Measurements from ENCODE around the gene KAZN.
A peak's percentile ranks its signal among the peaks of the same experiment; 100 is the strongest.

KAZN gene

DNA sequence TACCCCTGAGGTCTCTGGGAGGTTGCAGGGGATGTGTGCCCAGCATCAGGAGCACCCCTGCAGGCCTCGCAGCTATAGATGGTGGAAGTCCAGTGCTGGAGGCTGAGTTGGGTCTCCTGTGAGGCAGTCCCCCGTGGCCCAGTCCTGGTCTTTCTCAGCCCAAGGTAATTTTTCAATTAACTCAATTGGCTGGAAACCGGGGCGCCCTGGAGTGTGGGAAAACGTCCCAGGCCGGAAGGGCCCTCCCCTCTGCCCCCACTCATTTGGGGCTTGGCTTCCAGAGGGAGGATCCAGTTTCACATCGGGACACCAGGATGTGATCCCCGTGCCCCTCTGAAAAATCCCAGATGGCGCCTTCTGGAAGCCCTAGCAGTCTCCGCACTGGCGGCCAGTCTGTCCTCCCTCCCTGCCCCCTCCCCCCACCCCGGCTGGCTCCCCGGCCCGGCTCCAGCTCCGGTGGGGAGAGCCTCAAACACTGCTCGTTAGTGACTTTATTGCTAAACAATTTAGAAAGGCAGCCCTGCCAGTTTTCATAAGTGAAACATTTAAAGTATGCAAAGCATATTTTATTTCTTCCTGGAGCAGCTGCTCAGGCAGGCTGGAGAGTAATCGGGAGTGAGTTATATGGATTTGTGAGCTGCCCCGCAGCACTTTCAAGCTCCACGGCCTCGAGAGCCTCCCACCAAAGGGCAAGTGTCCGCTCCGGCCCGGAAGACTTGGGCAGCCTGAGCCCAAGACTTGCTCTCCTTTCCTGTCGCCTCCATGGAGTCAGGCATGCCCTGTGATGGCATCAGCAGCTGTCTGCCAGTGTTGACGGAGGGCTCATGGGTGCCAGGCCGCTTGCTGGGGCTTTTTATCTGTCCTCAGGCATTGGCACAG lies 346.9 kb downstream of the KAZN start:
- peak; percentile 85 for DNase-seq

- DNase-seq, result no peak
Observed at GRCh38 chr1:14946011-14946359, 347.5 kb downstream of the KAZN start.

GRCh38 chr1:14946684-14947238 lies 348.3 kb downstream of the KAZN start:
- no peak for DNase-seq

- no peak for DNase-seq
Observed at GRCh38 chr1:14947421-14947820, 348.9 kb downstream of the KAZN start.

DNA sequence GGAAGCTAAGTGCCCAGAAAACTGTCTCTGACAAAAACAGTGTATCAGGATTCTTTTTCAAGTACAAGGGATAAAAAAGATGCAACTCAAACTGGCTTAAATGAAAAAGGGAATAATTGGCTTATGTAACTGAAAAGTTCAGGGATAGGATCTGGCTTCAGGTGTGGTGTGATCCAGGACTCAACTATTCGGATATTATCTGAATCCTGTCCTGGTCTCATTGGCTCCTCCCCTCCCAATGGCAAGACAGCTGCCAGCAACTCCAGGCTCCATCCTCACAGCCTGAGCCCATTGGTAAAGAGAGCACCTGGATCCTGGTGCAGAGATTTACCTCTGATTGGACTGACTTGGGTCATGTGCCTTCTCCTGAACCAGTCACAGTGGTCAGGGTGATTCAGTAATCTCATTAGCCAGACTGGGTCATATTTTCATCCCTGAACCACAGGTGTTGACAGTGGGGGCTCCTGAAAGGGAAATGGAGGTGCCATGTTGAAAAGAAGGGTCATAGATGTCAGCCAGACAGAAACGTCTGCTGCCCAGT lies 349.7 kb downstream of the KAZN start:
- no peak for DNase-seq

- no peak for DNase-seq
Observed at GRCh38 chr1:14949270-14949835, 350.9 kb downstream of the KAZN start.

DNA sequence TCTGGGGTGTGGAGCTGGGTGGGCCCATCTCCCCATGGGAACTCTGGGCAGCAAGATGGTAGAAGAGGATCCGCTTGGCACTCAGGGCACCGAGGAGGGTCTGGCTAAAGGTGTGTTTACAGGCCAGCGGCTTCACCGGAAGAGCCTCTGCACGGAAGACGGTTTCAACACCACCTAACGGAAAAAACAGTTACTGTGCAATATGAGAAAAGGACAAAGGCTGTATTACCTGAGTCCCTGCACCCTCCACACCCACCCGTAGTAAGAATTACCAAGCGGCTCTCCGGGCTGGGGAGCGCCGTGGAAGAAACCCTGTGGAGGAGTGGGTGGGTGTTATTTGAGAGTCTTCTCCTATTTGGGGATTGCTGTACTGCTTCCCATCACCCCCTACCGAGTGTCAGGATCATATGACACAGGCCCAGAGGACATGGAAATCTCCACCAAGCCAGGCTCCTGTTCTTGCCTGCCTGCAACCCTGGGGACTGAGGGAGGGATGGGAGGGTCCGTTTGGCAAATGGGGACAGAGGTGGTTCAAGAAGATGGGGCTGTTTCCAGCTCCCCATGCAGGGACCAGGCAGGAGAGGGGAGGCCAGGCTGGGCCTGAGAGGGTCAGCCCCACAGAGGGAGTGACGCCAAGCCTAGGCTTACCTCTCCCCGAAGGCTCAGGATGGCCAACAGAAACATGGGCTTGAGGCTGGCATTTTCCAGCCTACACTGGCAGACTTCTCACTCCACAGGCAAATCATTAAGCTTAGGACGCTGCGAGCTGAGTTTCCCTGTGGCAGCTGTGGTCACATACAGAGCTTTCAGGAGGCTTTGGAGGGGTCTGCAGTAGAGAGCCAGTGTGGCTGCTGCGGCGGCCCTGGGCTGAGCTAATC lies 351.6 kb downstream of the KAZN start:
- no peak for DNase-seq

GRCh38 chr1:14951766-14952165 lies 353.3 kb downstream of the KAZN start:
- no peak for DNase-seq

- no peak for DNase-seq
Observed at GRCh38 chr1:14952626-14953314, 354.3 kb downstream of the KAZN start.

- DNase-seq, result no peak
Observed at GRCh38 chr1:14954210-14954609, 355.7 kb downstream of the KAZN start.

DNA sequence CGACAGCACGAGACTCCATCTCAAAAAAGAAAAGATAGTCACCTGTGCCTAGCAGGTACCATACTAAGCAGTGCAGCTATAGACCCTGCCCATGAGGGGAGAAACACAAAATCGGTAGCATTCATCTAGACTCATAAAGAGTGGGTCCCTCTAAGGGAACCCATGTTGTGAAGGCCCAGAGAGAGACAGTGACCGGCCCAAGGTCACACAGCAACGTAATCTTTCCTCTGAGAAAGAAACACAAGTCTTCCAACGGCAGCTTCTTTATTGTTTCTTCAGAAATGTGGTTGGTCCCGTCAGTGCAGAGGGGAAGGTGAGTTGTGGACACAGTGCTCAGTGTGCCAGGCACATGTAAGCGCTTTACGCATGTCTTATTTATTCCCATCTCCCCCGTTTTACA lies 356.4 kb downstream of the KAZN start:
- no peak for DNase-seq

DNA sequence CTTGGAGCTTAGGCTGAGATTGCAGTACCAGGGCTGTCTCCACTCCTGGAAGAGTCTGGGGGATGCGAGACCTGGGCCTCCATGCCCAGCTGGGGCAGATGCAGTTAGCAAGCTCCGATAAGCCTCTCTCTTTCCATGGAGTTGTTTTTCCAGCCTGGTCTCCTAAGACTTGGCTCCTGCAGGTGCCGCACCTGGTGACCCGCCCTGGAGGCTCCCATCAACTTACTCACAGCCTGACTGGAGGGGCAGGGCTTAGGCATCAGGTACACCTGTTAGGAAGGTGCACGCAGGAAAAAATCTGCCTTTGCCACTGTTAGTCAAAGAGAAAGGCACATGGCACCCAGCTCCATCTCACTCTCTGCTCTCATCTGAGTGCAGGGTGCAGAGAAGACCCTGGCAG lies 356.9 kb downstream of the KAZN start:
- DNase-seq, result no peak

- DNase-seq, result no peak
Observed at GRCh38 chr1:14955976-14956375, 357.5 kb downstream of the KAZN start.

- no peak for DNase-seq
Observed at GRCh38 chr1:14956579-14957195, 358.2 kb downstream of the KAZN start.

DNA sequence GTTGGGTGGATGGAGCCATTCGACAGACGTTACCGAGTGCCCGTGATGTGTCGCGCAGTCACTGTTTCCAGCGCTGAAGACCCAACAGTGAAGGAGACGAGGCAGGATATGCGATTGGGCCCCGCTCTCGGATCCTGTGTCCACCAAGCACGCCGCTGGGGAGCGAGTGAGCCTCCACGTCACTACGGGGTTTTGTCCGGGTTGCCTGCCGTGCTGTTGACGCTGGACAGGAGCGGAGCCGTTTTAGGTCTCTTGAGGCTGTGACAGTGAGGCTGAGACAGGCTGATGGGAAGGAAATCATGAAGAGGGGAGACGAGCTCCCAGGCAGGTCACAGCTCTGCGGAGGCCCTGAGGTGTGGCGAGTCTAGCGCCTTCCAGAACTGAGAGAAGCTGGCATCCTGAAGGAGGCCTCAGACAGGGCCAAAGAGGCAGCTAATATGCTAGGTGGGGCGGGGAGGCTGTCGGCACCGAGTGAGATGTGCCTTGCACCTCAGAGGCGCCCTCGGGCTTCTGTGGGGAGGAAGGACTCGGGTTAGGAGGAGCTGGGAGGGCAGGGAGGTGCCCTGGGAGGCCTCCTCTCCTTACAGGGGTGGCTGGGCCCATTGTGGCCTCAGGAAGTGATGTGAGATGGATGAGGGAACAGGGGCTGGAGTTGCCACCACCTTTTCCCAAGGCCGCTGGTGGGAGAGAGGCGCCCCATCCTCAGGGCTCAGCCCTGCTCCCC lies 359.1 kb downstream of the KAZN start:
- DNase-seq, result no peak

DNA sequence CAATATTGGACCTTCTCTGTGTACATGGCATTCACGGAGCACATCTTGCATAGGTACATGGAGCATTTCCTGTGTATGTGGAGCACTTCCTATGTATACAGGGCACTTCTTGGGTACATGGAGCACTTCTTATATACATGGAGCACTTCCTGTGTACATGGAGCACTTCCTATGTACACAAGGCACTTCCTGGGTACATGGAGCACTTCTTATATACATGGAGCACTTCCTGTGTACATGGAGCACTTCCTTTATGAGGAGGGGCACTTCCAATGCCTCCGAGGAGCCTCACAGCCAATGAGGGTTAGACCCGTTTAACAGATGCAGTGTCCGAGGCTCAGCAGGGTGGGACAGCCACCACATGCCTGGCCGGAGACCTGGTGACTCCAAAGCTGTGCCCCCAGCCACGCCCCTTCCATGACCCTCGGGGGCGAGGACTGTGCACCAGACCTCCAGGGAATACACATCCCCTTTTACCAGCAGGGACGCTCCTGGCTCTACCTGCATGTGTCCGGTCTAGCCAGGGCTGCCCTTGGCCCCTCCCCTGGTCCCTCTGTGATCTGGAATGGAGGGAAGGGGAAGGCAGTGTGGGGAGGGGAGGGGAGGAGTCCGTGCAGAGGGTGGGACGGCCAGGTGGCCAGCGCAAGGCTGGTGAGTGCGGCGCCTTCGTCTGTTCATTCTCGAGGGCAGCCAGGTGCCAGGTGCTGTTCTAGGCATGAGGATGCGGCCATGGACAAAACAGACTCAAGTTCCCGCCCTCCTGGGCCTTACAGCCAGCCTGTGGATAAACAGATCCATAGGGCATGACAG lies 360.0 kb downstream of the KAZN start:
- DNase-seq, result no peak

DNA sequence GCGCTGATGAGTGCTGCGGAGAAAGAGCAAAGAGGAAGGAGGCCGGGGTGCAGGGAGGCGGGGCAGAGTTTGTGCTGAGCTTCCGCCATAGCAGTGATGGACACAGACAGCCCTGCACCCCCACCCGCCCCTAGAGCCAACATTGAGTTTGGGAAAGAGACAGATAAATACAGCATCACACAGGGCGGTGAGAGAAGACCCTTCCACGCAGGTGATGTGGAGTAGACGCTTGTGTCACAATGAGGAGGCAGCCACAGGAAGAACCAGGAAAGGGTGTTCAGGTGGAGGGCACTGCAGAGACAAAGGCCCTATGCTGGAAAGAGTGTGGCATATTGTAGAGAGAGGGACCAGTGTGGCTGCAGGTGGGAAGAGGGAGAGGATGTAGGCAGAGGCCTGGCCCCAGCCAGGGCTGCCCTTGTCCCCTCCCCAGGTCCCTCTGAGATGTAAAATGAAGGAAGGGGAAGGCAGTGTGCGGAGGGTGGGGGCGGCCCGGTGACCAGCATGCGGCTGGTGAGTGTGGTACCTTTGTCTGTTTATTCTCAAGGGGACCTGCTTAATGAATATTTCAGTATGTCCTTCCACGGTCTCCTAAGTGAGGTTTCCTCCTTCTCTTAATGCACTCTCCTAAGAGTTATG lies 360.7 kb downstream of the KAZN start:
- no peak for DNase-seq

DNA sequence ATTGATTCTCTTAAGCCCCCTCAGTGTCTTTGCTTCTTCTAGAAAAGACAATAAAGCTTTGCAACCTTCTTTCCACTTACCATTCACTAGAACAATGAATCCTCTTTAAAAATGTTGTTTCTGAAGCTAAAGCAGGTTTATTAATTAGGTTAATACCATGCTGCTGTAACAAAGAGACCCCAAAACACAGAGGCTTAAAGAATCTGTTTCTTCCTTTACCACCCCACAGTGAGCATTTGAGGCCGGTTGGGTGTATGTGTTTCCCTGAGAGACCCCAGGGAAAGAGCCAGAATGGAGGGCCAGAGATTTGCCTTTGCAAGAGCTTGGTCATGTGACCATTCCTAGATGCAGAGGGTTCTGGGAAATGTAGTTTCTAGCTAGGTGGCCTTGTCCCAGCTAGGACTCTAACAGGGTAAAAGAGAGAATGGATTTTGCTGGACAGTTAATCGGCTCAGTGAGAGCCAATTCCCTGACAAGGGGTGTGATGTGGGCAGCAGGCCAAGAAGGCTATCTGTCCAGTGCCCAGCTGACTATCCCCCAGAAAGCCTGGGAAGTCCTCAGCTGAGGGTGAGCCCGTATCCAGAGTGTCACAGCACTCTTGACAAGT lies 363.3 kb downstream of the KAZN start:
- no peak for DNase-seq

- no peak for DNase-seq
Observed at GRCh38 chr1:14962407-14962806, 363.9 kb downstream of the KAZN start.
